GM08714 (cell line): ENCODE results near the gene CYB561D2.
"Not testable (repeated sequence)": the region's sequence is repeated elsewhere in the genome, so short reads cannot be mapped to it uniquely, and the experiment has no call there.

Source experiments
- H3K4me3 ChIP-seq: fragments of 200-500 bp; sonication (Bioruptor generic); 2 replicates; pipeline ENCODE4 v1.5.1; 2014; ENCODE audit warnings: mild to moderate bottlenecking, low read length, inconsistent platforms
- ZNF274 ChIP-seq: IDR thresholded peaks from 2 replicates; pipeline ENCODE4 v1.6.1; 2012; ENCODE audit warnings: mild to moderate bottlenecking, low read depth, low read length

Gene CYB561D2, protein sequence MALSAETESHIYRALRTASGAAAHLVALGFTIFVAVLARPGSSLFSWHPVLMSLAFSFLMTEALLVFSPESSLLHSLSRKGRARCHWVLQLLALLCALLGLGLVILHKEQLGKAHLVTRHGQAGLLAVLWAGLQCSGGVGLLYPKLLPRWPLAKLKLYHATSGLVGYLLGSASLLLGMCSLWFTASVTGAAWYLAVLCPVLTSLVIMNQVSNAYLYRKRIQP

DNA sequence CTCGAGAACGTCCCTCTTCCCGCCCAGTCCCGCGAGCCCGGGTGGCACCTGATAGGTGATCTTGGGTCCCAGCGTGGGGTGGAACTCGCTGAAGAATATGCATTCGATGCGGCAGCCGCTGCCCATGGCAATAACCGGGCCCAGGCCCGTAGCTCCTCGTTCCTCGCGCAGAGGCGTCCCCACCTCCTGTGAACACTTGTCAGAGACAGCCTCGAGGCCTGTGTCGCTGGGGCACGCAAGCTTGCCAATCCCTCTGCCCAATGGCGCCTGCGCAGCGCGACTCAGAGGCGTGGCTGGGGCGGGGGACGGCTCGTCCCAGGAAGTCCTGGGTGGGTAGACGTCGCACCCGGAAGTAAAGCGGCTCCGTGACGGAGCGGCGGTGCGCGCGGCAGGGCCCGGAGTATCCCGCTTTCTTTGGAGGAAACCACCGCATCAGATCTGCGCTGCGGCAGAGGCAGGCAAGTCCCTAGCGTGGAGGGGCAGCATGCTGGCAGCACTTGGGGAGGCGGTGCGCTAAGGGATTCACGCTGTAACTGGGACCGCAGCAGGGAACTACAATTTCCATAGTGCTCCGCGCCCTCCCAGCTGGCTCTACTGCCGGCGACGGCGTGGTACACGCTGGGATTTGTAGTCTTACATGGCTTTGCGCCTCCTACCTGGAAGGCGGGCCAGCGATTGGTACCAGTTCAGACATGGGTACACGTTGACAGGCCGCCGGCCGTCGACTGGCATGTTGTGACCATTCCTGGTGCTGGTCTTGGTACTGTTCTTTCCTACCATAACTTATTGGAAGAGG, at the start of gene CYB561D2, which contains the start of gene NPRL2:
Gene CYB561D2, plus strand, starts transcription at position 336 of the 796 bp plus-strand sequence. CDS start 572 bp downstream, outside the sequence.
Gene NPRL2, minus strand, starts transcription at position 249 of the 796 bp plus-strand sequence. Its CDS starts 123 bp downstream, at position 126.
- no peak for TF ChIP-seq ZNF274

DNA sequence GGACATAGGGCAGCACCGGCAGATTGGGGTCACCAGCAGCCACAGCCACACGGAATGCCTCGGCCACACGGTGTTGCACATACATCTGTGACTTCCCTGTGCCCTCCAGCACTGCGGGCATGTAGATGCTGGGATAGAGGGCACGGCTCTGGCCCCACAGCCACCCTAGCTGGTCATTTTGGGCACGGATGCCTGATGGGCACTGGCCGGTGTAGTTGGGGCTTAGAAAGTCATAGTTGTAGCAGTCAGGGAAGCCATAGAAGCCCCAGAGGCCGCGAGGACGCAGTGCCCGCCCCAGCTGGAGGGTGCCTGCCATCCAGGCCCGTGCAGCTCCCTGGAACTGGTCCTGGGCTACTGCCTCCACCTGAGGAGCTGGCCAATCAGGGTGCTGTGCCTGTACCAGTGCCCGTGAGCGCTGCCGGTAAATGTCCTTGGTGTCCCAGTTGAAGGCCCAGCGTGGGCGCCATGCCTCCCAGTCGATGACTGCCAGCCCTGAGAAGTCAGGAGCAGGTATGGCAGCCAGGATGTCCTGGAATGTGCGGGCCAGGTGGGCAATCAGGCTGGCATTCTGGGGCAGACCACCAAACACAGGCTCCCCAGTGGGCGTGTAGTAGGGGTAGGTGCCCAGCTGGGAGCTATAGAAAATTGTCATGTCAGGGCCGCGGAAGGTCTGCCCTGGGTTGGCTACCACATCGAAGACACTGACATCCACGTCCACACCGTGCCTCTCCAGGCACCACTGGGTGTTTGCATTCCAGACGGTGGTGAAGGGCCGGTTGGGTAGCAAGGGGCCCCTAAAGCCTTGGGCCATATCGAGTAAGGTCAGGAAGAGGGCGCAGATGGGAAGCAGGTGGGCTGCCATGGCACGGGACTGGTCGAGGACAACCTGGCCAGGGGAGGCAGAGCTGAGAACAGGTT, 48.3 kb upstream of the CYB561D2 start:
- H3K4me3 ChIP-seq = no peak overlapping the region
- no peak for TF ChIP-seq ZNF274

More for the DNA sequence above, at the start of gene CYB561D2, which contains the start of gene NPRL2:
- peak within 1 kb of the TSS; percentile 87 for H3K4me3 ChIP-seq

DNA sequence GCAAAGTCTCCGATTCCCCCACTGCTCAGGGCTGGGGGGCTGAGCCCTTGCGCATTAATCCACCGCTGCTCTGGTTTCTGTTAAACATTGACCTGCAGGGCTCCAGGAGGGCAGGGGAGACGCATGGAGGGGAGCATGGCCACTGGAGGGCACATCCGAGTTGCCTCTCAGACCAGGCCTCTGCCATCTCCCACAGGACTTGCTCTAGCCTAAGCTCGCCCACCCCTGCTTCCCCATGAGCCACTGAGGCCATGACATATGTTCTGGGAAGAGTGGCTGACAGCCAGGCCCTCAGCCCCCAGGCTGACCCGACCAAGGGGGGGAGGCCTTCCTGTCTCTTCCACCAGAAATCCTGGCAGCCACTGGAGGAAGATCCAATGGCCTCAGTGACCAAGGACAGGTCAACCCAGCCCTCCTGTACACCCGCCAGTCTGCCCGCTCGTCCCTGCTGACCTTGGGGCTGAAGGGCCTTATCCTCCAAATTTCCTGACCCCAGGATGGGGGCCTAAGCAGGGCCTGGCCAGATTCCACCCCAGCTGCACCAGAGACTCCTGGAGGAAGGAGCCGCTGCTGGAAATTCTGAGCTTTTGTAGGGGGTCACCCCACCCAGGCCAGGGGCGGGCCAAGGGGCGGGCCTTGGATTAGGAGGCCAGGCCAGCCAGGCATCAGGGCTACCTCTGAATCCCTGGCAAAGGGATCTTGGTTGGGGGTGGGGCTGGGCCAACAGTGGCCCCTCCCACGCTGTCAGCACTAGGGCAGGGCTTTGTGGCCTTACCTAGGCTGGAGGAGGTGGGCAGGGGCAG, 47.4 kb upstream of the CYB561D2 start, which contains the start of gene HYAL1:
Gene HYAL1, minus strand, starts transcription at position 562 of the 803 bp plus-strand sequence. CDS start 618 bp downstream, outside the sequence.
- no peak within 1 kb of the TSS for H3K4me3 ChIP-seq
- TF ChIP-seq ZNF274 = no peak

DNA sequence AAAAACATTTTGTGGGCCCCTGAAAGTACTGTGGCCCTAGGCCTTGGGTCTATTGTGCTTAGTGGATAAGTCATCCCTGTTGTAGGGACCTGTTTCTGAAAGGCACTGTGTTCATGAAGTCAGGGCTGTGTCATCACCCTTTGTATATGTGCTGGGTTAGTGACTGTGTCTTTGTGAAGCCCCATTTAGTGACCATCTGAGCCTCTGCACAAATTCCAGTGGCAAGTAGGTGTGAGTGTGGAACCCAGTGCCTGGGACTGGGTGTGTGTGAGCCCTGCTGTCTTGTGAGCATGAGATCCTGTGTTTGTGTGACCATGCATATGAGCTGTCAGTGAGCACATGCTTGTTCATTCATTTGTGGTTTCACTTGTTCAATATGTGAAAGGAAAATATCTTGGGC, 46.1 kb upstream of the CYB561D2 start:
- no peak overlapping the region for H3K4me3 ChIP-seq
- TF ChIP-seq ZNF274 = no peak

DNA sequence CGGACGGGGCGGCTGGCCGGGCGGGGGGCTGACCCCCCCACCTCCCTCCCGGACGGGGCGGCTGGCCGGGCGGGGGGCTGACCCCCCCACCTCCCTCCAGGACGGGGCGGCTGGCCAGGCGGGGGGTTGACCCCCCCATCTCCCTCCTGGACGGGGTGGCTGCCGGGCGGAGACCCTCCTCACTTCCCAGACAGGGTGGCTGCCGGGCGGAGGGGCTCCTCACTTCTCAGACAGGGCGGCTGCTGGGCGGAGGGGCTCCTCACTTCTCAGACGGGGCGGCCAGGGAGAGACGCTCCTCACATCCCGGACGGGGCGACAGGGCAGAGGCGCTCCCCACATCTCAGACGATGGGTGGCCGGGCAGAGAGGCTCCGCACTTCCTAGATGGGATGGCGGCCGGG, 38.6 kb upstream of the CYB561D2 start:
- not testable (repeated sequence) for H3K4me3 ChIP-seq

DNA sequence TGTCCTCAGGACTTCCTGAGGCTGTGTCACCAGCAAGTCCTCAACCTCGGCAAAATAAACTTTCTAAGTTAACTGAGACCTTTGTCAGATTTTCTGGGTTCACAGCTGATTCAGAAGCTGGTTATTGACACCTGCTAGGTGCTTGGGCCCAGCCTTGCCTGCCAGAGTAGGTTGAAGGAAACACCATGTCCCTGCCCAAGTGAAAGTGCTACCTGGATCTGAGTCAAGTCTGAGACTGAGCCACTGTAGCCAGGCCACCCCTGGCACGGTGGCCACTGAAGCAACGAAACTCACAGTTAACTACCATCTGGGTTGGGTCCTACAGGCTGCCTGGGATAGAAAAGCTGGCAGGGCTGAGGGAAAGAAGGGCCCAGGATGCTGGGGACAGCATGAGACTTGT, 36.3 kb upstream of the CYB561D2 start:
- no peak overlapping the region for H3K4me3 ChIP-seq
- no peak for TF ChIP-seq ZNF274

DNA sequence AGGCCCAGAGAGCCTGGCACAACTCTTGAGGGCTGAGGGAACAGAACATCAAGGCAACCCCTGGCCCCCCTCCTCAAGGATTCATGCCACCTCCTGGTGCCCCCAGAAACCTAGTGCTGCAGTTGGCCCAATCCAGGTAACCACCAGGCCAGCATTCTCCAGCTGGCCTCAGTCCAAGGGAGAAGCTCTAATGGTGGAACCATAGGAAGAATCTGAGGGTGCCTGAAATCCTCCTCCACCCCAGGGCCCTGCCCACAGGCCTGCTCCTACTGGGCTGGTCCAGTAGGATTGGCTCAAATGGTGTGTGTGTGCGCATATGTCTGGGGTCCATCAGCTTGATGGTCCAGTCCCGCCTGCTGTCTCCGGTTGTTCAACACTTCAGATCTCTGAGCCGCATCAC, 35.8 kb upstream of the CYB561D2 start:
- H3K4me3 ChIP-seq = no peak overlapping the region
- no peak for TF ChIP-seq ZNF274

DNA sequence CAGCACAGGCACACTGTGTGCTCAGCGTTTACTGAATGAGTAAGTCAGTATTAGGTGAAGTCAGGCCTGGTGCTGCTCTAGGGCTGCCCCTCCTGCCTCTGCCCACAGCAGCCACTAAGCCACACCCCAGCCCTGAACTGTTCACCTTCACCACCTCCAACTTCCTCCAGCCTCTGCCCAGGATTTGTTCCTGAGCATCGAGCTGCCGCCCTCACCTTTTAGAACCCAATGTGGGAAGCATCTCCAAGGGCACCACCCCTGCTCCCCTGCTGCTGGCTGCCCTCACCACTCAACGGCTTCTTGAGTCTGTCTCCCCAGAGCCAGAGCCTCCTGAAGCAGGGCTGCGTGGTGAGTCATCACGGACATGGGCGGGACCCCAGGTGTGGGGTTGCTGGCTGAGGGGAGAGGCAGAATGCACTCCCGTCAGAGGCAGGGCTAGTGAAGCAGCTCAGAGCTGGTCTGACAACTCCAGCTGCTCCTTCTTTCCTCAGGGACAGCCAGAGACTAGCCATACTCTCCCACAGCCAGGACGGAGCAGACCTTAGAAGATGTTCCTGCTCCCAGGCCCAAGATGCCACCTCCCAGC, 33.9 kb upstream of the CYB561D2 start:
- TF ChIP-seq ZNF274 = no peak
- H3K4me3 ChIP-seq = no peak overlapping the region

DNA sequence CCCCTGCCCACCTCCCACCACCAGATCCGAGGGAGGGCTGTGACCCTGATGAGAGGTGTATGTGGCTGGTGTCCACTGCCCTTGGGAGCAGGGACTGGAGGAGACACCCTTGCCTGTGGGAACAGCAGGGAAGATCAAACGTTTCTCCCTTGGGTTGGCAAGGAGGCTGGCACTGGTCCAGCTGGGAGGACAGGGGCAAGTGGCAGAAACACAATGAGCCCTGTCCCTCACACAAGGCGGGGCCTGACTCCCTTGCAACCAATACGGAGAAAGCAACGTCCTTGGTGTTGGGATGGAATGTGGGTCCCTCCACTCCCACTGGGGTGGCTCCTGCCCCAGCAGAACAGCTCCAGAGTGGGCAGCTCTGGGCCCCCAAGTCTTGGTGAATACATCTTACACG, 33.4 kb upstream of the CYB561D2 start:
- TF ChIP-seq ZNF274 = no peak
- H3K4me3 ChIP-seq = no peak overlapping the region

DNA sequence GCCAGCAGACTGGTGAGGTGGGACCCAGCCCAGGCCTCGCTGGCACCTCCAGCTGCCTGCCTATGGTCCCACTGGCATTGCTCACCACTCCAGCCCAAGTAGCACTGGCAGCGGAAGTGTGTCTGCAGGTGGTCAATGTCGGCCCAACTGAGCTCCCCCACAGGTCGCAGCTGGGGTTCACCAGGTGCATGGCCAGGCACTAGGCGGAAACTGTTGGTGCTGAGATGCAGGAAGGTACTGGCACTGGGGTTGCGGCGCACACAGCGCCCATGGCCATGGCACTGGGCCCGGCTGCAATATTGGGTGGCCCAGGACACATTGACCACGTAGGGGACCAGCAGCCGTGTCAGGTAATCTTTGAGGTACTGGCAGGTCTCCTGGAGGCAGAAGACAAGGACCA, 32.5 kb upstream of the CYB561D2 start:
- no peak for TF ChIP-seq ZNF274
- H3K4me3 ChIP-seq = no peak overlapping the region

DNA sequence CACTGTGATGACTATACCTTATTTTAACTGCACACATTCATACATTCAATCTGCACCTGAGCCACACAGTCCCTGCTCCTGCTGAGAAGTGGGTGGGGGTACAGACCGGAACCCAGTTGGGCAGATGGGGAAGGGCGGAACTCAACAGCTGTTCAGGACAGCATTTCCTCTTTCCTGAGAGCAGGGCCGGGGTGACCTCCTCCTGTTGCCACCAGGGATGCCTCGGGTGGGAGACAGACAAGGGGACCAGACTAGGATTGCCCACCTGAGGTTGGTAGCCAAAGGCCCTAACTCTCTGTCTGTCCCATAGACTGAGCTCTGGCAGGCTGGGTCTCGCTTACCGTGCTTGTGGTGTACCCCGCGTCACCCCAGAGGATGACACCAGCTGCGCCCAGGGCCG, 32.0 kb upstream of the CYB561D2 start:
- no peak overlapping the region for H3K4me3 ChIP-seq
- no peak for TF ChIP-seq ZNF274

DNA sequence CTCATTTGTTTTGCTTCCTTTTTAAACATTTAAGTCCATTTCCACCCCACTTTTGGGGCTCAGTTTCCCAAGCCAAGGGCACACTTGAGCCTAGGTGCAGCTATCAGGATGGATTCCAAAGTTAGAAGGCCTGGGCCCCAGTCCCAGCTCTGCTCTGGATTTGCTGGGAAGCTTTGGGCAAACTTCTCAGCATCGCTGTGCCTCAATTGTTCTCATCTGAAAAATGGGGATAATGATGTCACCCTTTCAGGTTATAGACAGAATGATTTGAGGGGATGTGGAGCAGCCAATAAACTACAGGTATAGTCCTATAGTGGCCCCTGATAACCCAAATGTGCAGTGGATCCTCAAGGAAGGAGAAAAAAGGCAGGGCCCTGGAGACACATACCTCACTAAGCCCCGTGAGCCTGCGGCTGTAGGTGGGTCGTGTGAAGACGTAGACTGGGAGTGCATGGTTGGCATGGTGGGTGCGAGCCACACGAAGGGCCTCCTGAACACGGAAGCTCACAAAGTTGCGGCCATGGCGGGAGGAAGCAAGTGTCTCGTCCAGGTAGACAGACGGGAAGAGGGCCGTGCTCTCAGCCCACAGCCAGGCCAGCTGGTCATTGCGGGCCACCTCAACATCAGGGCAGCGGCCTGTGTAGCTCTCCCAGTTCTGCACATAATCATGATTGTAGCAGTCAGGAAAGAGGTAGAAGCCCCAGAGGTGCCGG, 31.3 kb upstream of the CYB561D2 start:
- no peak overlapping the region for H3K4me3 ChIP-seq
- no peak for TF ChIP-seq ZNF274
